ENCODE results near the gene MCAM.

DNA sequence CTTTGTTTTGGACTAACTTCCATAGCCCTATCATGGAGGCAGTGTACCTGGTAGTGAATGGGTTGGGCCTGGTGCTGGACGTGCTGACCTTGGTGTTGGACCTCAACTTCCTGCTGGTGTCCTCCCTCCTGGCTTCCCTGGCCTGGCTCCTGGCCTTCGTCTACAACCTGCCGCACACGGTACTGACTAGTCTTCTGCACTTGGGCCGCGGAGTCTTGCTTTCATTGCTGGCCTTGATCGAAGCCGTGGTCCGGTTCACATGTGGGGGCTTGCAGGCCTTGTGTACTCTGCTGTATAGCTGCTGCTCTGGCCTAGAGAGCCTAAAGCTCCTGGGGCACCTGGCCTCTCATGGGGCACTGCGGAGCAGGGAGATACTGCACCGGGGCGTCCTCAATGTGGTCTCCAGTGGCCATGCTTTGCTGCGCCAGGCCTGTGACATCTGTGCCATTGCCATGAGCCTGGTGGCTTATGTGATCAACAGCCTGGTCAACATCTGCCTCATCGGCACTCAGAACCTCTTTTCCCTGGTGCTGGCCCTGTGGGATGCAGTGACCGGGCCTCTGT is 18.2 kb upstream of the MCAM start:
- TF ChIP-seq CTCF (IDR thresholded peaks at IDR 0.05) (no peak), EZH2 (IDR thresholded peaks at IDR 0.05) (no peak), EZH2phosphoT487 (IDR thresholded peaks at IDR 0.05) (no peak)

Data from neural progenitor cell (in vitro differentiated cells).